ENCODE measurements around the gene TXNRD3.

Gene TXNRD3

GRCh38 chr3:126654571-126655383, at the start of gene TXNRD3:
Gene TXNRD3 (minus strand): TSS chr3:126655124.
- peak; percentile 59 to 75 for DNase-seq

- peak; percentile 98 to 99 for DNase-seq
Observed at GRCh38 chr3:126703512-126704493, 48.9 kb upstream of the TXNRD3 start, which contains the start of gene CHCHD6. Gene CHCHD6 (plus strand): TSS chr3:126704240. CDS start chr3:126704313, 73 bp downstream.

GRCh38 chr3:126699011-126699410, 44.1 kb upstream of the TXNRD3 start:
- DNase-seq, result no peak

- DNase-seq, result no peak
Observed at GRCh38 chr3:126696701-126697267, 41.9 kb upstream of the TXNRD3 start.

DNA sequence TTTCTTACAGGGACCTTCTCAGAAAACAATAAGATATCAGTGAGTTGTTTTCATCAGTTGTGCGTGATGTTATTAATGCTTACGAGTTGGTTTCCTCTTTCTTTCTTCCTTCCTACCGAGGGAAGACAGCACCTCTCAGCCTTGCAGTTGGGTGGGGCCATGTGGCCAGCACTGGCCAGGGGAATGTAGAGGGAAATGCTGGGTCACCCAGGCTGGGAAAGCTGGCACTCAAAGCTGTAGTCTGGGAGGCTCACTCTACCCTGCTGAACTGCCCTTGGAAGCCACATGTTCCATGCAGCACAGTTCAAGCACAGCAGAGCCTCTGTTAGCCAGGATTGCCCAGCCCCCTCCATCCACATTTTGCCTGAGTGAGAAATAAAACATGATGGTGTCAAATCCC, 39.0 kb upstream of the TXNRD3 start:
- DNase-seq, result no peak

DNA sequence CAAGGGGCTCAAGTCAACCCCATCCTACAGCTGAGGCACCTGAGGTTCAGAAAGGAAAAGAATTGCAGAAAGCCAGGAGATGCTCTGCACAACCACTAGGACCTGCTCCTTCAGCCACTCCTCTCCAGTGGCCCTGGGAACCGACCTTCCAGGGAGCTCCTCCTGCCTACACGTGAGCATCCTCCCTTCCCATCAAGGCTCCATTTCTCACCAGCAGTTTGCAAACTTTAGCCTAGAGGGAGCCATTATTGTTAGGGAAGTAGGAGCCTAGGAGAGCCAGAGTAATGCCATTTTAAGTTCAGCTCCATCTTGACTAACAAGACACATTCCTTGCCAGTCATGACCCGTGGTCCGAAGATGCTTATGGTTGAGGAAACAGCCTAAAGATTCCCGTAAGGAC, 37.9 kb upstream of the TXNRD3 start:
- no peak for DNase-seq

GRCh38 chr3:126691765-126692164, 36.8 kb upstream of the TXNRD3 start:
- no peak for DNase-seq

GRCh38 chr3:126685493-126685892, 30.6 kb upstream of the TXNRD3 start:
- no peak for DNase-seq

DNA sequence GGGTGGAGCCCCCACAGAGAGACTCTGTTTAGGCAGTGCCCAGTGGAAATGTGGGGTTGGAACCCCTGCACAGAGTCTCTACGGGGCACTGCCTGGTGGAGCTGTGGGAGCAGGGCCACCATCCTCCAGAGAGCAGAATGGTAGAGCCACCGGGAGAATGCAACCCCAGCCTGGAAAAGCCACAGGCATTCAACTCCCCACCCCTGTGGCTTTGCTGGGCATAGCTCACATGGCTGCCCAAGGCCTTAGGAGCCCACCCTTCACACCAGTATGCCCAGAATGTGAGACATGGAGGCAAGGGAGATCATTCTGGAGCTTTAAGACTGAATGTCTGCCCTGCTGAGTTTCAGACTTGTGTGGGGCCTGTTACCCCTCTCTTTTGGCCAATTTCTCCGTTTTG, 30.1 kb upstream of the TXNRD3 start:
- DNase-seq, result no peak

DNA sequence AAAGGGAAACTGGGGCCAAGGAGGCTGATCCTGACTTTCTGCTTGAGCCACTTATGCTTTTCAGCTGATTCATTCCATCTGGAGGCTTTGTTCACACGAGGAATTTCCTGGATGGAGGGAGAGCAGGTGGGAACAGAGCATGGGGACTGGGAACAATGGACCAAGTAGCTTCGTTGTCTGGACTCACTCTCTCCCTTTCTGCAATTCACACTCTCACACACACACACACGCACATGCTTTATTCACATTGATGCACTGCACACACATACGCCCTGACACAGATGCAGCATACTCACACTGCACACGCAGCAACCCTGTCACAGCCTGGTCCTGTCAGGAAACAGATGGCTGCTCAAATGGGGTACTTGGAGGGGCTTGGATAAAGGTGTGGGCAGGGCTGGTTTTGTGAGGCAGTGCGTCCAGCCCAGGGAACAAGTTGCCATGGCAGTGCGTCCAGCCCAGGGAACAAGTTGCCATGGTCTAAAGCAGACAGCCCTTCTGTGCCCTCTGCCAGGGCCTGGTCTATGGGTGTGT, 29.4 kb upstream of the TXNRD3 start:
- peak; percentile 92 to 96 for DNase-seq

DNA sequence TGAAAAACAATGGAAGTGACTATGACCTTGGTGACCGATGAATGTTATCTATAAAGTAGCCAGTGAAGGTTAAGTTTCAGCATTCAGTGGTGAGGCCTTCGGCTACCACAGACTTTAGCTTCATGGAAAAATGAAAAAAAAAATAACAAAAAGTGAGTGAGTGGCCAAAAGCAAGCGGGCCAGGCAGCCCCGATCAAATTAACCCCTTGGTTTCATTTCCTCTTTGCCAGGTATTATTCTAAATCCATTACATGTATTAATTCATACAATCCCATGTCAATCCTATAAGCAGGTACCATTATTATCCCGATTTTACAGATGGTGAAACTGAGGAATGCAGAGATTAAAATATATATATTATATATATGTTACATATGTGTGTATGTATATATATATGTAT, 28.1 kb upstream of the TXNRD3 start:
- DNase-seq, result no peak

- DNase-seq, result no peak
Observed at GRCh38 chr3:126682009-126682408, 27.1 kb upstream of the TXNRD3 start.

DNA sequence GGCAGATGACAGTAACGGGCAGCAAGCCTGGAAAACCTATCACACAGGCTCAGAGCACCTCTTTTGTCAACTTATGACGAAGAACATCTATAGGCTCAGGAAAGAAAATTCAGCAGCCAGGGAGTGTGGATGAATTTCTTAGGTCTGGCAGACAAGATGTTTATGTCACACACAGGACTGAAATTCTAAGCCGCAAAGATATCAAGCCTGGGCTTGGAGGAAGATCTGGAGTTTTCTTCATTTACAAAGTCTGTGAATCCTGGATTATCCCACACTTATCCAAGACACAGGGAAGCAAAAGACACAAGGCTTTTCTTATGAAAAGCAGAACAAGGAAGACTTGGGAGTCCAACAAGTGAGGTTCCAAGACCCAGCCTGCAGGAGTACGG, 25.7 kb upstream of the TXNRD3 start:
- DNase-seq, result no peak

GRCh38 chr3:126679831-126680666, 25.1 kb upstream of the TXNRD3 start:
- DNase-seq, result no peak

GRCh38 chr3:126679318-126679751, 24.4 kb upstream of the TXNRD3 start:
- DNase-seq, result peak; percentile 77 to 91

DNA sequence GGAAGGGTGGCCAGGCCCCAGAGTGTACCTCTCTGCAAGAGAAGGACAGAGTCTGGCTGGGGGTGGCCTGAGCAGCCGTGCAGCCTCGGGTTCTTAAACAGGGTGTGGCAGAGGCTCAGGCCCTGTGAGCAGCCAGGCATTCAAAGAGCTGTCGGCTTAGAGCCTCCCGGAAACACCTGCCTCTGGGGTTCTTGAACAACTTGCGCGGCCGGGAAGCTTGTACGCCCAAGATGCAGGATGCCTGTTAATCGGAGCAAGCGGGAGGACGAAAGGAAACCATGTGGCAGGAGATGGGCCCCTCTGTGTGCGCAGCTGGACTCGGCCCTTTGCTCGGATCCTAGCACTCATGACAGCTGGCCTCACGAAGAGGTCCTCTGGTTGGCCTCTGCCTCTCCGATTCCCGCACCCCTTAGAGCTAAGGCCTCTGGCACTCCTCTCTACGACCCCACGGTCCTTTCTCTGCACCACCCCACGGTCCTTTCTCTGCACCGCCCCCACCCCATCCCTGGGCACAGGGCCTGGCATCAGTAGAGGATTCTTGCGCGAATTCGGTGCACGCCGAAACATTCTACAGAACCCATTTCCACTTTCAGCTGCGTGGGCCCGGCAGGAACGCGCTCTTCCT, 23.9 kb upstream of the TXNRD3 start:
- DNase-seq, result peak; percentile 77 to 86

DNA sequence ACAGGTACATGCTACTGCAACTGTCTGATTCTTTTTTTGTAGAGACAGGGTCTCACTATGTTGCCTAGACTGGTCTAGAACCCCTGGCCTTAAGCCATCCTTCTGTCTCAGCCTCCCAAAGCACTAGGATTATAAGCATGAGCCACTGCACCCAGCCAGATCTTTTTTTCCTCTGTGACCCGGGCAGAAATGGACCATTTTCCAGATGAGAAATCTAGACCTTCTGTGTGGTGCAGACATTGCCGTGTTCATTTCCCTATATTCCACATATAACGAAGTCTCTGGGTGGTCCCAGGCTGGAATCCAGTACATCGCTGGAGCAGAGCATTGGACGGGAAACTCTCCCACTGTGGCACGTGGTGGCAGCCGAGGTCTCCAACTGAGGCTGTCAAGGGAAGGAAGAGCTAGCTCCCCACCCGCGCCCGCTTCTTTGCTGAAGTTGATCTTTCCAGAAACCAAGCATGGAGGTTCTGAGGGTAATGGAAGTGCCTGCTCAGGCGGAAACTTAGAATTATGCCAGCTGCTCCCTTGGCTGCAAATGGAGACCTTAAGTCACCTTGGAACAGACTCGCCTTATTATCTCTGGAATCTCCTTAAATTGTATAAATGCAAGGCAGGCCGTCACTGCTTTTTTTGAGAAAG, 23.1 kb upstream of the TXNRD3 start:
- DNase-seq, result peak in 1 of 2 experiments; percentile 20

DNA sequence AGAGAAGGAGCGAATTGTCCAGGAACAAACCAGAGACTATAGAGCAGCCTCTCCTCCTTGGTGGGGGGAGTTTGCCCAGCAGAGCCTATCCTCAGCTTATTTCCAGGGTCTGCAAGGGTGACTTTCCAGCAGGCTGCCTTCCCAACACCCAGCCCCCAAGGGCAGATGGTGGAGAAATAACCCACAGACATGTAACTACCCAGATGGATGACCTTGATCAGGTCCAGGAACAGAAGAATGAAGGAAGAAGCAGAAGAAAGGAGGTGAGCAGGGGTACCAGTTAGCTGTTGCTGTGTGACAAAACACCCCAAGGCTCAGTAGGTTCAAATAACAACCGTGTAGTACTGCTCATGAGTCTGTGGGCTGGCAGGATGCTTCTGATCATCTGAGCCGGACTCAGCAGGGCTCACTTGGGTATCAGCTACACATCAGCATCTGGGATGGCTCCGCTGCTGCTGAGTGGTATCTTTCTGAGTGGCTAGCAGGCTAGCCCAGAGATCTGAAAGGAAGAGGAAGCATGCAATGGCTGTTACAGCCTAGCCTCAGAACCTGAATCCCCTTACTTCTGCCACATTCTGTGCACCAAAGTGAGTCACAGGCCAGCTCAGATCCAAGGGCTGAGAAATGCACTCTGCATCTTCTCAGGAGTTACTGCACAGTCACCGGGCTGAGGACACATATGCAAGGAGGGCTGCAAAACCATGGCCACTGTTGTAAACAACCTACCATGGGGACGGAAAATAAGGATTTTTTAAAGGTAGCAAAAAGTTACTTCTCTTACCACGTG, 22.2 kb upstream of the TXNRD3 start:
- no peak for DNase-seq

DNA sequence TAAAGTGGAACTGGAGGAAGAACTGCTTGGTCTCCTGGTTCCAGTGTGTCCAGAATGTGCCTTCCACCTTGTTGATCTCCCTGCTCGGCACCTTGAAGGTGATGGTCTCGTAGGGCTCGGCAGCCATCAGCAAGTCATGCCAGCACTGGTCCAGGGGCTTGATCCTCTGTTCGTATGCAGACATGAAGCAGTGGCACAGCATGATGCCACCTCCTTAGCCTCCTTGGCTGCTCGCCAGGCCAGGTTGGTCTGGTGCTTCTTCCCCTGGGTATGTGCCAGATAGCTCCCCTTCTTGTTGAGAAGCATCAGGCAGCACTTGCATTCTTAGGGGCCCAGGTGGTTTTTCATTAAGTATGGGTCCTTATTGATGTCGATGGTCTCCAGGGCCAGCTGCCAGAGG, 17.8 kb upstream of the TXNRD3 start:
- peak; percentile 68 to 85 for DNase-seq

DNA sequence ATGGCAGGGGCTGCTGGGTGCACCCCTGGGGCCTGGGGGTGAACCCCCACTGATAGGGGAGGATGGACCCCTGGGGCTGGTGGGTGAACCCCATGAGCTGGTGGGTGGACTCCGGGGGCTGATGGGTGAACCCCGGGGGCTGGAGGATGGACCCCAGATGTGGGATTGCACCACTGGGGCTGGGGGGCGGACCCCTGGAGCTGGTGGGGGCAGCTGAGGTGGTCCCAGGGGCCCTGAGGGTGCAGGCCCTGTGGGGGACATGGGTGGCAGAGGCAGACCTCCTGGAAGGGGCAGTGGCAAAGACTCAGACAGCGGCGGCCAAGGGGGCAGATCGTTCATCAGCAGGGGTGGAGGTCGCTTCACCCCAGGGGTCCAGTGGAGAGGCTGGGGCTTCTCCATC, 17.4 kb upstream of the TXNRD3 start:
- no peak for DNase-seq
